ENCODE data around the gene MX2. TPM values are rescaled to one million over a fixed set of nuclear protein-coding genes. Genes with fewer than 3 reads are reported as not detected.

The MX2 gene
- total and polyA plus RNA-seq, 2 of the 8 experiments (the other 6 are each of a cell fraction or from before 2014, with no cell fraction given) = 3.1 to 8.9 TPM

- TF ChIP-seq RXRA (IDR thresholded peaks at IDR 0.05; ENCODE audit: insufficient read depth, low read depth, low read length) = no peak
- no peak for TF ChIP-seq USF2 (IDR thresholded peaks at IDR 0.05; ENCODE audit: low read length)
- TF ChIP-seq POLR2AphosphoS5 (IDR thresholded peaks at IDR 0.05; ENCODE audit: low read depth, low read length) = no peak
- TF ChIP-seq GTF2F1 (IDR thresholded peaks at IDR 0.05; ENCODE audit: borderline replicate concordance, low read depth, low read length) = no peak
- TF ChIP-seq RNF2 (IDR thresholded peaks at IDR 0.05; ENCODE audit: borderline replicate concordance, low read depth, low read length, missing control alignments, poor library complexity, severe bottlenecking) = no peak
- TF ChIP-seq SP4 (IDR thresholded peaks at IDR 0.05; ENCODE audit: low read length) = no peak
These were observed 44.4 kb upstream of the MX2 start (continued) for GRCh38 chr21:41317458-41317857.
